ENCODE data around the gene CATSPER3. TPM values are rescaled to one million over a fixed set of nuclear protein-coding genes. Genes with fewer than 3 reads are reported as not detected.

The CATSPER3 gene
- total and polyA plus RNA-seq, 9 donors, result 0.36 to 0.85 (median 0.57) TPM

GRCh38 chr5:135035678-135036030 lies 67.9 kb downstream of the CATSPER3 start:
- H3K27me3 ChIP-seq, result peaks cover 6% of the 10 kb centered on the region
- H3K36me3 ChIP-seq, result no peaks in the 10 kb centered on the region
- H3K4me3 ChIP-seq, result no peak overlapping the region
- no peak overlapping the region for H3K27ac ChIP-seq
- H3K9me3 ChIP-seq, result no peaks in the 10 kb centered on the region
- TF ChIP-seq POLR2A (IDR thresholded peaks at IDR 0.05) (no peak), EP300 (IDR thresholded peaks at IDR 0.05) (no peak), CTCF (IDR thresholded peaks at IDR 0.05) (no peak)
- DNase-seq, result no peak
- 71 to 85% (median 81%) methylated on average over 6 of the region's 6 CpGs for WGBS, 3 donors
- intact Hi-C loops (cut with DNase I), result no loop called here
- peaks cover 11% of the 10 kb centered on the region for H3K4me1 ChIP-seq (ENCODE audit: insufficient read depth)

- H3K27me3 ChIP-seq, result peaks cover 3% of the 10 kb centered on the region
- intact Hi-C loops (cut with DNase I), result no loop called here
Measured at GRCh38 chr5:135036405-135036804, 68.7 kb downstream of the CATSPER3 start.

GRCh38 chr5:135037519-135038204 lies 70.0 kb downstream of the CATSPER3 start:
- no peak for TF ChIP-seq POLR2A (IDR thresholded peaks at IDR 0.05)
- TF ChIP-seq CTCF (IDR thresholded peaks at IDR 0.05), result no peak
- TF ChIP-seq EP300 (IDR thresholded peaks at IDR 0.05), result no peak
- H3K9me3 ChIP-seq, result no peaks in the 10 kb centered on the region
- 21 to 58% (median 25%) methylated on average over 11 of the region's 11 CpGs for WGBS, 3 donors
- no peaks in the 10 kb centered on the region for H3K36me3 ChIP-seq
- no peak overlapping the region for H3K4me3 ChIP-seq
- H3K27me3 ChIP-seq, result no peaks in the 10 kb centered on the region
- peaks cover 11% of the 10 kb centered on the region for H3K4me1 ChIP-seq (ENCODE audit: insufficient read depth)
- H3K27ac ChIP-seq, result no peak overlapping the region
- DNase-seq, result no peak
- intact Hi-C loops (cut with DNase I), result no loop called here

More at GRCh38 chr5:135036405-135036804, 68.7 kb downstream of the CATSPER3 start:
- 83 to 90% (median 87%) methylated on average over 4 of the region's 4 CpGs for WGBS, 3 donors
- no peaks in the 10 kb centered on the region for H3K9me3 ChIP-seq
- no peak overlapping the region for H3K4me3 ChIP-seq
- no peak for DNase-seq
- H3K4me1 ChIP-seq (ENCODE audit: insufficient read depth), result peaks cover 11% of the 10 kb centered on the region
- TF ChIP-seq EP300 (IDR thresholded peaks at IDR 0.05) (no peak), POLR2A (IDR thresholded peaks at IDR 0.05) (no peak), CTCF (IDR thresholded peaks at IDR 0.05) (no peak)
- H3K27ac ChIP-seq, result no peak overlapping the region
- no peaks in the 10 kb centered on the region for H3K36me3 ChIP-seq

GRCh38 chr5:135038205-135038812 lies 70.6 kb downstream of the CATSPER3 start:
- Histone ChIP-seq H3K27me3 (no peaks in the 10 kb centered on the region), H3K36me3 (no peaks in the 10 kb centered on the region), H3K27ac (no peak overlapping the region), H3K9me3 (no peaks in the 10 kb centered on the region), H3K4me1 (ENCODE audit: insufficient read depth) (peaks cover 8% of the 10 kb centered on the region), H3K4me3 (no peak overlapping the region)
- no peak for DNase-seq
- TF ChIP-seq EP300 (IDR thresholded peaks at IDR 0.05), result no peak
- no peak for TF ChIP-seq POLR2A (IDR thresholded peaks at IDR 0.05)
- TF ChIP-seq CTCF (IDR thresholded peaks at IDR 0.05), result no peak
- intact Hi-C loops (cut with DNase I), result no loop called here
- 21 to 27% (median 24%) methylated on average over 18 to 20 of the region's 20 CpGs for WGBS, 3 donors

All from ovary (tissue), 9 donors.